Type B pancreatic cell (in vitro differentiated cells): Measurements from ENCODE around the gene MPG. TPM values are rescaled to one million over a fixed set of nuclear protein-coding genes. Genes with fewer than 3 reads are reported as not detected.

ENCODE experiments used
- DNase-seq: peaks from one replicate; pipeline ENCODE4 v3.0.0; 2021; ENCODE audit warnings: mixed read lengths; ENCODE audit not compliant: unreplicated experiment; ENCODE audit errors: extremely low spot score
- H3K27ac Mint-ChIP-seq: 2 replicates; pipeline ENCODE4 v1.8.0; 2021; ENCODE audit warnings: mild to moderate bottlenecking, mixed read lengths
- H3K27me3 Mint-ChIP-seq: 2 replicates; pipeline ENCODE4 v1.8.0; 2021; ENCODE audit warnings: mixed read lengths
- H3K36me3 Mint-ChIP-seq: 2 replicates; pipeline ENCODE4 v1.8.0; 2021; ENCODE audit warnings: mixed read lengths
- H3K4me1 Mint-ChIP-seq: one replicate; pipeline ENCODE4 v1.8.0; 2021; ENCODE audit warnings: mixed read lengths; ENCODE audit not compliant: unreplicated experiment
- H3K4me3 Mint-ChIP-seq: 2 replicates; pipeline ENCODE4 v1.8.0; 2021; ENCODE audit warnings: mild to moderate bottlenecking, mixed read lengths
- H3K9me3 Mint-ChIP-seq: 2 replicates; pipeline ENCODE4 v1.8.0; 2021; ENCODE audit warnings: mixed read lengths
- CTCF ChIP-seq: fragments of 200-600 bp; sonication (generic); conservative IDR thresholded peaks from 2 replicates; pipeline ENCODE4 v1.5.0; 2021; ENCODE audit warnings: antibody characterized with exemption, mild to moderate bottlenecking
- total RNA-seq: library from RNA; stranded (reverse); gene quantifications from 2 replicates; pipeline ENCODE4 v1.2.1, GENCODE V29; 2021; ENCODE audit warnings: low replicate concordance

Gene MPG
- total RNA-seq, 1 donor from 2014 or later = 38.0 TPM

GRCh38 chr16:74051-74746 is 3.8 kb upstream of the MPG start:
- Mint-ChIP-seq H3K27me3 (peaks cover 3% of the 10 kb centered on the region), H3K27ac (peak overlapping the region; percentile 55), H3K4me1 (peaks cover 25% of the 10 kb centered on the region), H3K36me3 (no peaks in the 10 kb centered on the region), H3K9me3 (no peaks in the 10 kb centered on the region), H3K4me3 (peak overlapping the region; percentile 91)
- no peak for TF ChIP-seq CTCF
- no peak for DNase-seq

GRCh38 chr16:74747-75334 is 3.2 kb upstream of the MPG start:
- no peaks in the 10 kb centered on the region for H3K9me3 Mint-ChIP-seq

GRCh38 chr16:75580-76501 is 2.2 kb upstream of the MPG start:
- H3K4me1 Mint-ChIP-seq = peaks cover 21% of the 10 kb centered on the region
- DNase-seq = no peak
- TF ChIP-seq CTCF = peak; percentile 47
- peaks cover 3% of the 10 kb centered on the region for H3K27me3 Mint-ChIP-seq
- H3K27ac Mint-ChIP-seq = peak overlapping the region; percentile 66
- H3K4me3 Mint-ChIP-seq = peak overlapping the region; percentile 77
- H3K9me3 Mint-ChIP-seq = no peaks in the 10 kb centered on the region
- no peaks in the 10 kb centered on the region for H3K36me3 Mint-ChIP-seq

More at GRCh38 chr16:74747-75334, 3.2 kb upstream of the MPG start:
- Mint-ChIP-seq H3K4me1 (peaks cover 21% of the 10 kb centered on the region), H3K36me3 (no peaks in the 10 kb centered on the region), H3K27me3 (peaks cover 3% of the 10 kb centered on the region), H3K4me3 (peak overlapping the region; percentile 70), H3K27ac (peak overlapping the region; percentile 46)
- TF ChIP-seq CTCF = no peak
- no peak for DNase-seq

- DNase-seq = no peak
- no peak for TF ChIP-seq CTCF
- Mint-ChIP-seq H3K9me3 (no peaks in the 10 kb centered on the region), H3K36me3 (no peaks in the 10 kb centered on the region), H3K27me3 (peaks cover 3% of the 10 kb centered on the region), H3K4me3 (peak overlapping the region; percentile 77), H3K27ac (peak overlapping the region; percentile 66), H3K4me1 (peaks cover 21% of the 10 kb centered on the region)
Observed at GRCh38 chr16:76535-77272, 1.3 kb upstream of the MPG start.

GRCh38 chr16:77273-77806 is 685 bp upstream of the MPG start:
- Mint-ChIP-seq H3K4me1 (peaks cover 21% of the 10 kb centered on the region), H3K4me3 (peak overlapping the region; percentile 77), H3K27me3 (peaks cover 3% of the 10 kb centered on the region), H3K36me3 (no peaks in the 10 kb centered on the region), H3K9me3 (no peaks in the 10 kb centered on the region), H3K27ac (no peak overlapping the region)
- TF ChIP-seq CTCF = peak; percentile 31
- no peak for DNase-seq
